Activated naive CD4-positive, alpha-beta T cell treated with anti-CD3 and anti-CD28 coated beads, Interleukin-2, amount 10 ng/mL, durations not matched to agents 7 days and 5 days (primary cell): ENCODE measurements around the gene PIK3R4.

Source experiments
- CTCF ChIA-PET: fragments of 350-600 bp; sonication (Branson Sonifier 250); formaldehyde crosslinking; loops from one replicate; lab custom pipeline; 2021; ENCODE audit warnings: antibody characterized with exemption; lab: Charles Lee
- DNase-seq: peaks from one replicate; pipeline ENCODE4 v3.0.0-alpha.2; 2020
- H3K27ac Mint-ChIP-seq: one replicate; pipeline ENCODE4 v1.8.0; 2021; ENCODE audit warnings: mild to moderate bottlenecking, moderate library complexity, mixed read lengths
- H3K27me3 Mint-ChIP-seq: one replicate; pipeline ENCODE4 v1.8.0; 2021; ENCODE audit warnings: mild to moderate bottlenecking, mixed read lengths
- H3K36me3 Mint-ChIP-seq: one replicate; pipeline ENCODE4 v1.8.0; 2021; ENCODE audit warnings: mixed read lengths
- H3K4me1 Mint-ChIP-seq: one replicate; pipeline ENCODE4 v1.8.0; 2021; ENCODE audit warnings: mixed read lengths
- H3K4me3 Mint-ChIP-seq: one replicate; pipeline ENCODE4 v1.8.0; 2021; ENCODE audit warnings: mild to moderate bottlenecking, moderate library complexity, mixed read lengths
- H3K9me3 Mint-ChIP-seq: one replicate; pipeline ENCODE4 v1.8.0; 2021; ENCODE audit warnings: mixed read lengths

The PIK3R4 gene

GRCh38 chr3:130731817-130732216, 14.8 kb downstream of the PIK3R4 start:
- Mint-ChIP-seq H3K27me3 (no peaks in the 10 kb centered on the region), H3K27ac (no peak overlapping the region), H3K36me3 (peaks cover 25% of the 10 kb centered on the region), H3K4me3 (no peak overlapping the region), H3K9me3 (no peaks in the 10 kb centered on the region), H3K4me1 (peaks cover 2% of the 10 kb centered on the region)
- CTCF ChIA-PET: no interaction called here
- DNase-seq: no peak

- CTCF ChIA-PET: no interaction called here
- no peaks in the 10 kb centered on the region for H3K27me3 Mint-ChIP-seq
- H3K36me3 Mint-ChIP-seq: peaks cover 23% of the 10 kb centered on the region
- peaks cover 7% of the 10 kb centered on the region for H3K4me1 Mint-ChIP-seq
- H3K9me3 Mint-ChIP-seq: no peaks in the 10 kb centered on the region
- no peak overlapping the region for H3K4me3 Mint-ChIP-seq
- H3K27ac Mint-ChIP-seq: no peak overlapping the region
- no peak for DNase-seq
Measured at GRCh38 chr3:130729154-130729553, 17.5 kb downstream of the PIK3R4 start.

GRCh38 chr3:130728037-130728436, 18.6 kb downstream of the PIK3R4 start:
- H3K4me3 Mint-ChIP-seq: no peak overlapping the region
- no peak overlapping the region for H3K27ac Mint-ChIP-seq
- no peaks in the 10 kb centered on the region for H3K27me3 Mint-ChIP-seq
- no peak for DNase-seq
- CTCF ChIA-PET: no interaction called here
- no peaks in the 10 kb centered on the region for H3K9me3 Mint-ChIP-seq
- peaks cover 7% of the 10 kb centered on the region for H3K4me1 Mint-ChIP-seq
- peaks cover 25% of the 10 kb centered on the region for H3K36me3 Mint-ChIP-seq

- Mint-ChIP-seq H3K27ac (no peak overlapping the region), H3K36me3 (peaks cover 22% of the 10 kb centered on the region), H3K4me3 (no peak overlapping the region), H3K4me1 (peaks cover 7% of the 10 kb centered on the region), H3K27me3 (no peaks in the 10 kb centered on the region), H3K9me3 (no peaks in the 10 kb centered on the region)
- CTCF ChIA-PET: no interaction called here
- no peak for DNase-seq
Measured at GRCh38 chr3:130725746-130726145, 20.9 kb downstream of the PIK3R4 start.

GRCh38 chr3:130715616-130716015, 31.0 kb downstream of the PIK3R4 start:
- H3K4me3 Mint-ChIP-seq: no peak overlapping the region
- no peak overlapping the region for H3K27ac Mint-ChIP-seq
- H3K27me3 Mint-ChIP-seq: no peaks in the 10 kb centered on the region
- no peak for DNase-seq
- H3K9me3 Mint-ChIP-seq: no peaks in the 10 kb centered on the region
- H3K4me1 Mint-ChIP-seq: no peaks in the 10 kb centered on the region
- CTCF ChIA-PET: no interaction called here
- H3K36me3 Mint-ChIP-seq: peaks cover 24% of the 10 kb centered on the region

- Mint-ChIP-seq H3K9me3 (no peaks in the 10 kb centered on the region), H3K4me3 (no peak overlapping the region)
Measured at GRCh38 chr3:130712718-130713423, 33.8 kb downstream of the PIK3R4 start.

GRCh38 chr3:130711565-130712324, 34.9 kb downstream of the PIK3R4 start:
- CTCF ChIA-PET: interaction anchor here (1.3 kb wide), 1 partner anchor 34 kb away, joined by 3 read pairs; the partner anchor contains the start of gene PIK3R4
- Mint-ChIP-seq H3K36me3 (peaks cover 27% of the 10 kb centered on the region), H3K4me1 (no peaks in the 10 kb centered on the region), H3K9me3 (no peaks in the 10 kb centered on the region), H3K27me3 (no peaks in the 10 kb centered on the region), H3K27ac (no peak overlapping the region), H3K4me3 (no peak overlapping the region)
- DNase-seq: no peak

More at GRCh38 chr3:130712718-130713423, 33.8 kb downstream of the PIK3R4 start:
- Mint-ChIP-seq H3K4me1 (no peaks in the 10 kb centered on the region), H3K27me3 (no peaks in the 10 kb centered on the region), H3K36me3 (peaks cover 30% of the 10 kb centered on the region), H3K27ac (no peak overlapping the region)
- CTCF ChIA-PET: interaction anchor here (1.3 kb wide), 1 partner anchor 33 kb away, joined by 3 read pairs; the partner anchor contains the start of gene PIK3R4
- no peak for DNase-seq

GRCh38 chr3:130709671-130710070, 37.0 kb downstream of the PIK3R4 start:
- Mint-ChIP-seq H3K27me3 (no peaks in the 10 kb centered on the region), H3K4me3 (no peak overlapping the region), H3K36me3 (peaks cover 16% of the 10 kb centered on the region), H3K27ac (no peak overlapping the region), H3K4me1 (no peaks in the 10 kb centered on the region), H3K9me3 (no peaks in the 10 kb centered on the region)
- no peak for DNase-seq
- CTCF ChIA-PET: no interaction called here

GRCh38 chr3:130707902-130708601, 38.6 kb downstream of the PIK3R4 start:
- H3K4me1 Mint-ChIP-seq: no peaks in the 10 kb centered on the region
- DNase-seq: no peak
- no peaks in the 10 kb centered on the region for H3K27me3 Mint-ChIP-seq
- no peak overlapping the region for H3K27ac Mint-ChIP-seq
- peaks cover 15% of the 10 kb centered on the region for H3K36me3 Mint-ChIP-seq
- H3K4me3 Mint-ChIP-seq: no peak overlapping the region
- CTCF ChIA-PET: interaction anchor here (0.7 kb wide), 1 partner anchor 35 kb away, joined by 3 read pairs; no protein-coding TSS in a partner anchor
- no peaks in the 10 kb centered on the region for H3K9me3 Mint-ChIP-seq

- no peak overlapping the region for H3K27ac Mint-ChIP-seq
- peaks cover 21% of the 10 kb centered on the region for H3K36me3 Mint-ChIP-seq
- no peaks in the 10 kb centered on the region for H3K9me3 Mint-ChIP-seq
- CTCF ChIA-PET: no interaction called here
- no peaks in the 10 kb centered on the region for H3K27me3 Mint-ChIP-seq
- H3K4me3 Mint-ChIP-seq: no peak overlapping the region
- H3K4me1 Mint-ChIP-seq: no peaks in the 10 kb centered on the region
- DNase-seq: no peak
Measured at GRCh38 chr3:130705501-130705900, 41.1 kb downstream of the PIK3R4 start.

GRCh38 chr3:130702985-130703384, 43.6 kb downstream of the PIK3R4 start:
- Mint-ChIP-seq H3K27me3 (no peaks in the 10 kb centered on the region), H3K36me3 (peaks cover 18% of the 10 kb centered on the region), H3K4me3 (no peak overlapping the region), H3K4me1 (no peaks in the 10 kb centered on the region), H3K27ac (peak overlapping the region; percentile 38), H3K9me3 (no peaks in the 10 kb centered on the region)
- CTCF ChIA-PET: interaction anchor here (3.7 kb wide), 1 partner anchor 190 kb away, joined by 27 read pairs; the partner anchor contains the start of gene ATP2C1
- DNase-seq: no peak

- Mint-ChIP-seq H3K27me3 (no peaks in the 10 kb centered on the region), H3K4me3 (no peak overlapping the region), H3K27ac (no peak overlapping the region), H3K4me1 (no peaks in the 10 kb centered on the region), H3K9me3 (no peaks in the 10 kb centered on the region), H3K36me3 (peaks cover 18% of the 10 kb centered on the region)
- no peak for DNase-seq
- CTCF ChIA-PET: interaction anchor here (0.8 to 3.7 kb wide), 2 partner anchors 59 to 193 kb away, joined by 3 to 27 read pairs; partner anchors contain the start of gene ATP2C1
Measured at GRCh38 chr3:130700541-130700940, 46.1 kb downstream of the PIK3R4 start.

GRCh38 chr3:130699765-130700164, 46.9 kb downstream of the PIK3R4 start:
- peaks cover 18% of the 10 kb centered on the region for H3K36me3 Mint-ChIP-seq
- H3K27ac Mint-ChIP-seq: no peak overlapping the region
- no peaks in the 10 kb centered on the region for H3K4me1 Mint-ChIP-seq
- no peaks in the 10 kb centered on the region for H3K9me3 Mint-ChIP-seq
- DNase-seq: no peak
- CTCF ChIA-PET: interaction anchor here (0.8 to 3.7 kb wide), 2 partner anchors 59 to 193 kb away, joined by 3 to 27 read pairs; partner anchors contain the start of gene ATP2C1
- H3K4me3 Mint-ChIP-seq: no peak overlapping the region
- H3K27me3 Mint-ChIP-seq: no peaks in the 10 kb centered on the region

GRCh38 chr3:130693314-130693713, 53.3 kb downstream of the PIK3R4 start:
- Mint-ChIP-seq H3K4me1 (no peaks in the 10 kb centered on the region), H3K4me3 (no peak overlapping the region), H3K27ac (no peak overlapping the region), H3K27me3 (no peaks in the 10 kb centered on the region), H3K9me3 (no peaks in the 10 kb centered on the region), H3K36me3 (peaks cover 17% of the 10 kb centered on the region)
- no peak for DNase-seq
- CTCF ChIA-PET: no interaction called here
